ENCODE measurements around the gene JCAD.
A peak's percentile ranks its signal among the peaks of the same experiment; 100 is the strongest.

The JCAD gene

DNA sequence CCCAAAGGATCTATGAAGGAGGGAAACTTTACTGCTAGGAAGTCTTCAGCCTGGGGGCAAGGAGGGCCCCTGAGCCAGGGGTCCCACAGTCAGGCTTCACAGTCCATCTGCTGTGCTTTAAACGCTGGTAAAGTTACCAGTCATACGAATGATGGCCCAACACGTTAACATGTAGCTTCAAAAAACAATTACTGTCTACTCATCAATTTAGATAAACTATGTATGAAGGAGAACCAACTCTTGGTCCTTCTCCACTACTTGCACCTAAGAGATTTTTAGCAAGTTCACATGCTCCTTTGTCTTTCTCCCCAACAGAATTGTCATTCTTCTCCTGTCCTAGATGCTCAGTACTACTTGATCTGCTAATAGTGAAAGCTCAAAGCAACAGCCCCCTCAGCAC, 16.6 kb downstream of the JCAD start:
- no peaks in the 10 kb centered on the region for H3K9me3 ChIP-seq (ENCODE audit: insufficient read depth, low read depth, low read length)
- H3K4me1 ChIP-seq (ENCODE audit: insufficient read depth, low read length, poor library complexity, severe bottlenecking): peaks cover 78% of the 10 kb centered on the region
- H3K4me3 ChIP-seq (ENCODE audit: low read length, poor library complexity, severe bottlenecking): peak overlapping the region; percentile 42
- peak overlapping the region; percentile 66 for H3K9ac ChIP-seq (ENCODE audit: low read depth, low read length, poor library complexity, severe bottlenecking)
- no peaks in the 10 kb centered on the region for H4K20me1 ChIP-seq (ENCODE audit: insufficient read depth, low read length, poor library complexity, severe bottlenecking)
- H3K36me3 ChIP-seq (ENCODE audit: insufficient read depth, low read length): no peaks in the 10 kb centered on the region
- no peaks in the 10 kb centered on the region for H3K9me2 ChIP-seq (replicated peaks; ENCODE audit: low read depth, low read length)
- H3K79me2 ChIP-seq (ENCODE audit: insufficient read depth, low read length): 0 out of 2 replicates have a peak, but pooled peaks cover 10% of the 10 kb centered on the region
- H3F3A ChIP-seq (ENCODE audit: low read depth): peaks cover 13% of the 10 kb centered on the region
- no peaks in the 10 kb centered on the region for H3K27me3 ChIP-seq (ENCODE audit: insufficient read depth, low read length, poor library complexity, severe bottlenecking)
- H2AFZ ChIP-seq (ENCODE audit: low read length): no peak overlapping the region
- H3K4me2 ChIP-seq (ENCODE audit: low read depth, low read length, poor library complexity, severe bottlenecking): peak overlapping the region; percentile 69
- TF ChIP-seq EZH2phosphoT487 (IDR thresholded peaks at IDR 0.05; ENCODE audit: borderline replicate concordance): no peak
- TF ChIP-seq, protein P1, sequence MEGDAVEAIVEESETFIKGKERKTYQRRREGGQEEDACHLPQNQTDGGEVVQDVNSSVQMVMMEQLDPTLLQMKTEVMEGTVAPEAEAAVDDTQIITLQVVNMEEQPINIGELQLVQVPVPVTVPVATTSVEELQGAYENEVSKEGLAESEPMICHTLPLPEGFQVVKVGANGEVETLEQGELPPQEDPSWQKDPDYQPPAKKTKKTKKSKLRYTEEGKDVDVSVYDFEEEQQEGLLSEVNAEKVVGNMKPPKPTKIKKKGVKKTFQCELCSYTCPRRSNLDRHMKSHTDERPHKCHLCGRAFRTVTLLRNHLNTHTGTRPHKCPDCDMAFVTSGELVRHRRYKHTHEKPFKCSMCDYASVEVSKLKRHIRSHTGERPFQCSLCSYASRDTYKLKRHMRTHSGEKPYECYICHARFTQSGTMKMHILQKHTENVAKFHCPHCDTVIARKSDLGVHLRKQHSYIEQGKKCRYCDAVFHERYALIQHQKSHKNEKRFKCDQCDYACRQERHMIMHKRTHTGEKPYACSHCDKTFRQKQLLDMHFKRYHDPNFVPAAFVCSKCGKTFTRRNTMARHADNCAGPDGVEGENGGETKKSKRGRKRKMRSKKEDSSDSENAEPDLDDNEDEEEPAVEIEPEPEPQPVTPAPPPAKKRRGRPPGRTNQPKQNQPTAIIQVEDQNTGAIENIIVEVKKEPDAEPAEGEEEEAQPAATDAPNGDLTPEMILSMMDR (conservative IDR thresholded peaks at IDR 0.05; ENCODE audit: low read length): no peak

- H3K9me3 ChIP-seq (ENCODE audit: insufficient read depth, low read depth, low read length): no peaks in the 10 kb centered on the region
- H2AFZ ChIP-seq (ENCODE audit: low read length): no peak overlapping the region
- no peaks in the 10 kb centered on the region for H3K36me3 ChIP-seq (ENCODE audit: insufficient read depth, low read length)
- H4K20me1 ChIP-seq (ENCODE audit: insufficient read depth, low read length, poor library complexity, severe bottlenecking): no peaks in the 10 kb centered on the region
- H3K9ac ChIP-seq (ENCODE audit: low read depth, low read length, poor library complexity, severe bottlenecking): peak overlapping the region; percentile 66
- TF ChIP-seq, protein P1 (conservative IDR thresholded peaks at IDR 0.05; ENCODE audit: low read length): no peak
- no peak; the same call in 1 of the 2 replicates for TF ChIP-seq EZH2phosphoT487 (IDR thresholded peaks at IDR 0.05; ENCODE audit: borderline replicate concordance)
- no peaks in the 10 kb centered on the region for H3K27me3 ChIP-seq (ENCODE audit: insufficient read depth, low read length, poor library complexity, severe bottlenecking)
- peaks cover 13% of the 10 kb centered on the region for H3F3A ChIP-seq (ENCODE audit: low read depth)
- H3K9me2 ChIP-seq (replicated peaks; ENCODE audit: low read depth, low read length): no peaks in the 10 kb centered on the region
- H3K4me1 ChIP-seq (ENCODE audit: insufficient read depth, low read length, poor library complexity, severe bottlenecking): peaks cover 87% of the 10 kb centered on the region
- 0 out of 2 replicates have a peak, but pooled peaks cover 10% of the 10 kb centered on the region for H3K79me2 ChIP-seq (ENCODE audit: insufficient read depth, low read length)
- H3K4me2 ChIP-seq (ENCODE audit: low read depth, low read length, poor library complexity, severe bottlenecking): peak overlapping the region; percentile 69
- peak overlapping the region; percentile 42 for H3K4me3 ChIP-seq (ENCODE audit: low read length, poor library complexity, severe bottlenecking)
Observed at GRCh38 chr10:30041196-30042105, 17.9 kb downstream of the JCAD start.

- Histone ChIP-seq H3K79me2 (ENCODE audit: insufficient read depth, low read length) (0 out of 2 replicates have a peak, but pooled peaks cover 10% of the 10 kb centered on the region), H3K9me3 (ENCODE audit: insufficient read depth, low read depth, low read length) (no peaks in the 10 kb centered on the region), H3K4me2 (ENCODE audit: low read depth, low read length, poor library complexity, severe bottlenecking) (peak overlapping the region; percentile 69), H2AFZ (ENCODE audit: low read length) (no peak overlapping the region), H3K9ac (ENCODE audit: low read depth, low read length, poor library complexity, severe bottlenecking) (peak overlapping the region; percentile 47), H3K36me3 (ENCODE audit: insufficient read depth, low read length) (no peaks in the 10 kb centered on the region), H3K27me3 (ENCODE audit: insufficient read depth, low read length, poor library complexity, severe bottlenecking) (no peaks in the 10 kb centered on the region), H3K9me2 (replicated peaks; ENCODE audit: low read depth, low read length) (no peaks in the 10 kb centered on the region), H3K4me1 (ENCODE audit: insufficient read depth, low read length, poor library complexity, severe bottlenecking) (peaks cover 87% of the 10 kb centered on the region), H3F3A (ENCODE audit: low read depth) (peaks cover 13% of the 10 kb centered on the region), H3K4me3 (ENCODE audit: low read length, poor library complexity, severe bottlenecking) (peak overlapping the region; percentile 42), H4K20me1 (ENCODE audit: insufficient read depth, low read length, poor library complexity, severe bottlenecking) (no peaks in the 10 kb centered on the region)
- TF ChIP-seq, protein P1 (conservative IDR thresholded peaks at IDR 0.05; ENCODE audit: low read length): no peak
- no peak for TF ChIP-seq EZH2phosphoT487 (IDR thresholded peaks at IDR 0.05; ENCODE audit: borderline replicate concordance)
Observed at GRCh38 chr10:30040597-30040996, 18.8 kb downstream of the JCAD start.
